ENCODE measurements around the gene ADK.

- TF ChIP-seq POLR2A (IDR thresholded peaks at IDR 0.05) (no peak), CTCF (IDR thresholded peaks at IDR 0.05) (no peak)
Measured at GRCh38 chr10:74635655-74636054, 484.6 kb downstream of the ADK start.

Measured in heart left ventricle (tissue), 13 donors.